Measurements from ENCODE around the gene POMP. TPM values are rescaled to one million over a fixed set of nuclear protein-coding genes. Genes with fewer than 3 reads are reported as not detected.

The POMP gene
- total and polyA plus RNA-seq, 12 donors, result 69.1 to 134 (median 101) TPM

- Histone ChIP-seq H3K36me3 (no peaks in the 10 kb centered on the region), H3K9me3 (no peaks in the 10 kb centered on the region), H3K4me3 (no peak overlapping the region), H3K27me3 (no peaks in the 10 kb centered on the region), H3K4me1 (peaks cover 0 to 17% (median 0%) of the 10 kb centered on the region in 9 donors), H3K27ac (no peak overlapping the region)
- intact Hi-C loops (cut with DNase I), result no loop called here
- 94 to 95% methylated on average over 2 of the region's 2 CpGs for WGBS, 2 donors
- no peak for DNase-seq
- ATAC-seq, result no peak
- TF ChIP-seq, protein P1, sequence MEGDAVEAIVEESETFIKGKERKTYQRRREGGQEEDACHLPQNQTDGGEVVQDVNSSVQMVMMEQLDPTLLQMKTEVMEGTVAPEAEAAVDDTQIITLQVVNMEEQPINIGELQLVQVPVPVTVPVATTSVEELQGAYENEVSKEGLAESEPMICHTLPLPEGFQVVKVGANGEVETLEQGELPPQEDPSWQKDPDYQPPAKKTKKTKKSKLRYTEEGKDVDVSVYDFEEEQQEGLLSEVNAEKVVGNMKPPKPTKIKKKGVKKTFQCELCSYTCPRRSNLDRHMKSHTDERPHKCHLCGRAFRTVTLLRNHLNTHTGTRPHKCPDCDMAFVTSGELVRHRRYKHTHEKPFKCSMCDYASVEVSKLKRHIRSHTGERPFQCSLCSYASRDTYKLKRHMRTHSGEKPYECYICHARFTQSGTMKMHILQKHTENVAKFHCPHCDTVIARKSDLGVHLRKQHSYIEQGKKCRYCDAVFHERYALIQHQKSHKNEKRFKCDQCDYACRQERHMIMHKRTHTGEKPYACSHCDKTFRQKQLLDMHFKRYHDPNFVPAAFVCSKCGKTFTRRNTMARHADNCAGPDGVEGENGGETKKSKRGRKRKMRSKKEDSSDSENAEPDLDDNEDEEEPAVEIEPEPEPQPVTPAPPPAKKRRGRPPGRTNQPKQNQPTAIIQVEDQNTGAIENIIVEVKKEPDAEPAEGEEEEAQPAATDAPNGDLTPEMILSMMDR (IDR thresholded peaks at IDR 0.05), result no peak
These were observed 8.6 kb upstream of the POMP start for GRCh38 chr13:28650284-28650683.

DNA sequence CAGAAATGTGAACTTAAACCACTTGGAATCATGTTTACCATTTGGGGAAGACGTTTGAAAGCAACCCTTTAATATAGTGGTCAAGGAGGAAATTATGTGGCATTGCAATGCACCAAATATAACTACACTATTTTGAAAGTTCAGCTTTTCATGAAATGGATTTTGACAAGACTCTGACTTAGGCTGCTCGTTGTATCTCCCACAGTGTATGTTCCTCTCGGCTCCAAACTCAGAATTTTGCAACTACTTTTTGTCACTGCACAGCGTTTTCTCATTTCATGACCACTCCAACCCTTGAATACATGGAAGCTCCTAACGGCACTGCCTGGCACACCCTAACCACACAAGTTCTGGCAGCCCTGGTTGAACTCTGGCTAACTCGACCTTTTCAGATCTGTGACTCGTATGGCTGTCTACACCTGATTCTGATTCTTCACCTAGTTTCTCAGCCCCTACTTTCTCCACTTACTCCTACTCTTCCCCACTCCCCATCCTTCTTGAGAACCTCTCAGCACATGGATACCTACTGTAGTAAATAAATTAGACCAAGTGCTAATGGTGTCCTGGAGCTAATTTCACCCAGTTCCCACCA lies 7.0 kb upstream of the POMP start:
- Histone ChIP-seq H3K36me3 (no peaks in the 10 kb centered on the region), H3K27ac (no peak overlapping the region), H3K9me3 (no peaks in the 10 kb centered on the region), H3K4me3 (no peak overlapping the region), H3K4me1 (peaks cover 5 to 33% (median 12%) of the 10 kb centered on the region in 9 donors), H3K27me3 (no peaks in the 10 kb centered on the region)
- no peak for ATAC-seq
- intact Hi-C loops (cut with DNase I), result no loop called here
- 74 to 75% methylated on average over 7 of the region's 7 CpGs for WGBS, 2 donors
- DNase-seq, result no peak
- TF ChIP-seq, protein P1 (IDR thresholded peaks at IDR 0.05), result no peak

- Histone ChIP-seq H3K27me3 (no peaks in the 10 kb centered on the region), H3K4me1 (peaks cover 8 to 45% (median 23%) of the 10 kb centered on the region in 9 donors), H3K36me3 (no peaks in the 10 kb centered on the region), H3K4me3 (no peak overlapping the region), H3K9me3 (no peaks in the 10 kb centered on the region), H3K27ac (peak overlapping the region in 1 of 10 donors; percentile 37)
- no peak for ATAC-seq
- TF ChIP-seq, protein P1 (IDR thresholded peaks at IDR 0.05), result no peak
- no peak for DNase-seq
- WGBS, 2 donors, result 55 to 58% methylated on average over 1 of the region's 1 CpG
- intact Hi-C loops (cut with DNase I), result no loop called here
These were observed 5.8 kb upstream of the POMP start for GRCh38 chr13:28653111-28653510.

- H3K27ac ChIP-seq, result no peak overlapping the region
- H3K9me3 ChIP-seq, result no peaks in the 10 kb centered on the region
- peaks cover 8 to 47% (median 23%) of the 10 kb centered on the region in 9 donors for H3K4me1 ChIP-seq
- no peaks in the 10 kb centered on the region for H3K36me3 ChIP-seq
- no peak for ATAC-seq
- H3K4me3 ChIP-seq, result no peak overlapping the region
- no peak for DNase-seq
- TF ChIP-seq, protein P1 (IDR thresholded peaks at IDR 0.05), result no peak
- 100% methylated on average over 1 of the region's 1 CpG for WGBS, 2 donors
- H3K27me3 ChIP-seq, result no peaks in the 10 kb centered on the region
- intact Hi-C loops (cut with DNase I), result no loop called here
These were observed 4.7 kb upstream of the POMP start for GRCh38 chr13:28654276-28654675.

Measured in heart right ventricle (tissue), 16 donors.